Body of pancreas (tissue), 4 donors: Measurements from ENCODE around the gene NRF1. TPM values are rescaled to one million over a fixed set of nuclear protein-coding genes. Genes with fewer than 3 reads are reported as not detected.

Source experiments
- ATAC-seq: fragments of 150-250 bp; one replicate; pipeline ENCODE4 v1.9.1; 2016
- DNase-seq, 4 donors: peaks; one replicate each; pipeline ENCODE4 v3.0.0-alpha.2; 2019
- H3K27ac ChIP-seq, 4 donors: fragments of 200-600 bp; sonication (generic); 1 replicate in 3 of 4; 2 replicates in 1 of 4; pipeline versions ENCODE4 v1.5.1 to v1.6.1; 2016 to 2019; ENCODE audit warnings: mild to moderate bottlenecking in 1 of 4, mixed read lengths in 1 of 4, moderate library complexity in 1 of 4
- H3K27me3 ChIP-seq, 2 donors: fragments of 200-600 bp; sonication (generic); one replicate each; pipeline ENCODE4 v1.6.0; 2016; ENCODE audit warnings: mild to moderate bottlenecking in 1 of 2
- H3K36me3 ChIP-seq, 2 donors: fragments of 200-600 bp; sonication (generic); replicated peaks in 1 of 2; 2 replicates each; pipeline ENCODE4 v1.5.1; 2016; ENCODE audit warnings: low read depth in 2 of 2; ENCODE audit not compliant: insufficient read depth in 1 of 2
- H3K4me1 ChIP-seq: fragments of 200-600 bp; sonication (generic); one replicate; pipeline ENCODE4 v1.6.0; 2016
- H3K4me3 ChIP-seq, 2 donors: fragments of 200-600 bp; sonication (generic); 1 replicate in 1 of 2; 2 replicates in 1 of 2; pipeline ENCODE4 v1.5.1; 2016 to 2019
- H3K9me3 ChIP-seq, 3 donors: fragments of 200-600 bp; sonication (generic); 1 replicate in 2 of 3; 2 replicates in 1 of 3; pipeline ENCODE4 v1.5.1; 2016
- POLR2A ChIP-seq, 3 donors: fragments of 450-650 bp; IDR thresholded peaks; one replicate each; pipeline ENCODE4 v1.6.1; 2016; ENCODE audit warnings: antibody characterized with exemption in 3 of 3, mild to moderate bottlenecking in 2 of 3
- WGBS, 2 donors: methylation state at CpG; one replicate each; pipeline ENCODE4 v1.1.5; 2017; 5-methylcytosine and 5-hydroxymethylcytosine counted together
- intact Hi-C: fragments of 100-400 bp; cut with DNase I; formaldehyde crosslinking; loops from one replicate; pipeline ENCODE4 v1.15.1; 2023
- total RNA-seq, 2 donors: library from RNA; depleted of rRNA; stranded (reverse); fragments of >200 nt; gene quantifications; one replicate each; pipeline ENCODE4 v1.1.0, GENCODE V29; 2016
- TF ChIP-seq, protein P1 (sequence below), 7 experiments: fragments of 450-650 bp in 4 of 7; fragments of 200-600 bp in 3 of 7; sonication (generic) in 3 of 7; IDR thresholded peaks; one replicate each; pipeline ENCODE4 v1.5.1; 2016 to 2019; ENCODE audit warnings: antibody characterized with exemption in 7 of 7

Gene NRF1
- total RNA-seq, 2 donors from 2014 or later = 10.1 to 11.9 TPM

- Histone ChIP-seq H3K36me3 (no peaks in the 10 kb centered on the region), H3K4me1 (no peaks in the 10 kb centered on the region), H3K27me3 (no peaks in the 10 kb centered on the region), H3K4me3 (no peak overlapping the region), H3K9me3 (no peaks in the 10 kb centered on the region), H3K27ac (no peak overlapping the region)
- WGBS, 2 donors = 86 to 92% methylated on average over 4 of the region's 4 CpGs
- TF ChIP-seq POLR2A (IDR thresholded peaks at IDR 0.05) = no peak
- TF ChIP-seq, protein P1, sequence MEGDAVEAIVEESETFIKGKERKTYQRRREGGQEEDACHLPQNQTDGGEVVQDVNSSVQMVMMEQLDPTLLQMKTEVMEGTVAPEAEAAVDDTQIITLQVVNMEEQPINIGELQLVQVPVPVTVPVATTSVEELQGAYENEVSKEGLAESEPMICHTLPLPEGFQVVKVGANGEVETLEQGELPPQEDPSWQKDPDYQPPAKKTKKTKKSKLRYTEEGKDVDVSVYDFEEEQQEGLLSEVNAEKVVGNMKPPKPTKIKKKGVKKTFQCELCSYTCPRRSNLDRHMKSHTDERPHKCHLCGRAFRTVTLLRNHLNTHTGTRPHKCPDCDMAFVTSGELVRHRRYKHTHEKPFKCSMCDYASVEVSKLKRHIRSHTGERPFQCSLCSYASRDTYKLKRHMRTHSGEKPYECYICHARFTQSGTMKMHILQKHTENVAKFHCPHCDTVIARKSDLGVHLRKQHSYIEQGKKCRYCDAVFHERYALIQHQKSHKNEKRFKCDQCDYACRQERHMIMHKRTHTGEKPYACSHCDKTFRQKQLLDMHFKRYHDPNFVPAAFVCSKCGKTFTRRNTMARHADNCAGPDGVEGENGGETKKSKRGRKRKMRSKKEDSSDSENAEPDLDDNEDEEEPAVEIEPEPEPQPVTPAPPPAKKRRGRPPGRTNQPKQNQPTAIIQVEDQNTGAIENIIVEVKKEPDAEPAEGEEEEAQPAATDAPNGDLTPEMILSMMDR (IDR thresholded peaks at IDR 0.05) = no peak
- intact Hi-C loops = no loop called here
- DNase-seq (no peak), ATAC-seq (no peak)
Observed at GRCh38 chr7:129748356-129749109, 137.0 kb downstream of the NRF1 start.

- DNase-seq = no peak
- Histone ChIP-seq H3K4me1 (no peaks in the 10 kb centered on the region), H3K4me3 (no peak overlapping the region), H3K27me3 (no peaks in the 10 kb centered on the region), H3K27ac (no peak overlapping the region), H3K9me3 (no peaks in the 10 kb centered on the region), H3K36me3 (no peaks in the 10 kb centered on the region)
- 78% methylated on average over 5 to 7 of the region's 7 CpGs for WGBS, 2 donors
- intact Hi-C loops = no loop called here
- no peak for ATAC-seq
- TF ChIP-seq, protein P1 (IDR thresholded peaks at IDR 0.05) = no peak
- TF ChIP-seq POLR2A (IDR thresholded peaks at IDR 0.05) = no peak
Observed at GRCh38 chr7:129750091-129750490, 138.6 kb downstream of the NRF1 start.

- 83 to 89% methylated on average over 3 of the region's 3 CpGs for WGBS, 2 donors
- Histone ChIP-seq H3K27me3 (no peaks in the 10 kb centered on the region), H3K36me3 (no peaks in the 10 kb centered on the region), H3K4me3 (no peak overlapping the region), H3K4me1 (no peaks in the 10 kb centered on the region), H3K9me3 (no peaks in the 10 kb centered on the region), H3K27ac (no peak overlapping the region)
- DNase-seq = no peak
- TF ChIP-seq, protein P1 (IDR thresholded peaks at IDR 0.05) = no peak
- TF ChIP-seq POLR2A (IDR thresholded peaks at IDR 0.05) = no peak
- ATAC-seq = no peak
- intact Hi-C loops = no loop called here
Observed at GRCh38 chr7:129750501-129750900, 139.0 kb downstream of the NRF1 start.

GRCh38 chr7:129751916-129752315 lies 140.4 kb downstream of the NRF1 start:
- H3K36me3 ChIP-seq = no peaks in the 10 kb centered on the region
- 50 to 100% methylated on average over 1 of the region's 1 CpG for WGBS, 2 donors
- ATAC-seq = no peak

More at GRCh38 chr7:129751916-129752315, 140.4 kb downstream of the NRF1 start:
- TF ChIP-seq, protein P1 (IDR thresholded peaks at IDR 0.05) = no peak
- TF ChIP-seq POLR2A (IDR thresholded peaks at IDR 0.05) = no peak
- Histone ChIP-seq H3K9me3 (no peaks in the 10 kb centered on the region), H3K4me3 (no peak overlapping the region), H3K27me3 (no peaks in the 10 kb centered on the region), H3K27ac (no peak overlapping the region), H3K4me1 (no peaks in the 10 kb centered on the region)
- intact Hi-C loops = no loop called here
- no peak for DNase-seq
